KMS-11 (cell line): ENCODE measurements around the gene IRF4.

Source experiments
- H2AFZ ChIP-seq: fragments of 200-600 bp; sonication (generic); 2 replicates; pipeline ENCODE4 v1.6.1; 2016; ENCODE audit warnings: antibody characterized with exemption, mixed run types, low read depth
- H3K27ac ChIP-seq: fragments of 200-600 bp; sonication (generic); 2 replicates; pipeline ENCODE4 v1.6.1; 2016; ENCODE audit warnings: mild to moderate bottlenecking, mixed run types
- H3K27me3 ChIP-seq: fragments of 200-600 bp; sonication (generic); 2 replicates; pipeline ENCODE4 v1.6.1; 2017; ENCODE audit warnings: mild to moderate bottlenecking, low read depth, mixed run types, moderate library complexity; ENCODE audit not compliant: insufficient read depth
- H3K36me3 ChIP-seq: fragments of 200-600 bp; sonication (generic); 2 replicates; pipeline ENCODE4 v1.6.1; 2017; ENCODE audit warnings: mild to moderate bottlenecking, mixed run types; ENCODE audit not compliant: insufficient read depth
- H3K4me1 ChIP-seq: fragments of 200-600 bp; sonication (generic); 2 replicates; pipeline ENCODE4 v1.6.1; 2016; ENCODE audit warnings: mild to moderate bottlenecking, low read depth, mixed run types; ENCODE audit not compliant: poor library complexity, severe bottlenecking
- H3K4me2 ChIP-seq: fragments of 200-600 bp; sonication (generic); 2 replicates; pipeline ENCODE4 v1.7.0; 2016; ENCODE audit warnings: mild to moderate bottlenecking, mixed run types
- H3K4me3 ChIP-seq: fragments of 200-600 bp; sonication (generic); IDR thresholded peaks from 2 replicates; pipeline ENCODE4 v1.6.1; 2017; ENCODE audit warnings: low read depth, low read length, mixed read lengths; ENCODE audit not compliant: insufficient read depth
- H3K79me2 ChIP-seq: fragments of 200-600 bp; sonication (generic); 2 replicates; pipeline ENCODE4 v1.6.1; 2016; ENCODE audit warnings: low read depth, mixed run types; ENCODE audit not compliant: insufficient read depth
- H3K9ac ChIP-seq: fragments of 200-600 bp; sonication (generic); 2 replicates; pipeline ENCODE4 v1.6.1; 2016; ENCODE audit warnings: mild to moderate bottlenecking, mixed run types
- H4K20me1 ChIP-seq: fragments of 200-600 bp; sonication (generic); 2 replicates; pipeline ENCODE4 v1.6.1; 2016; ENCODE audit warnings: mild to moderate bottlenecking, mixed run types; ENCODE audit not compliant: insufficient read depth
- CTCF ChIP-seq: fragments of 200-600 bp; sonication (generic); conservative IDR thresholded peaks from 2 replicates; pipeline ENCODE4 v1.6.1; 2017; ENCODE audit warnings: low read depth, mild to moderate bottlenecking, antibody characterized with exemption, low read length, moderate library complexity, mixed read lengths

IRF4 gene

GRCh38 chr6:434051-434705, 42.6 kb downstream of the IRF4 start:
- Histone ChIP-seq H3K4me3 (no peak overlapping the region), H3K27ac (no peak overlapping the region), H2AFZ (peak overlapping the region; percentile 28; the same call in 1 of the 2 replicates), H3K4me1 (peaks cover 18% of the 10 kb centered on the region), H3K79me2 (no peaks in the 10 kb centered on the region), H3K9ac (no peak overlapping the region), H3K27me3 (no peaks in the 10 kb centered on the region), H4K20me1 (no peaks in the 10 kb centered on the region), H3K4me2 (peak overlapping the region; percentile 2; the same call in 1 of the 2 replicates), H3K36me3 (no peaks in the 10 kb centered on the region)
- no peak for TF ChIP-seq CTCF

- Histone ChIP-seq H3K27me3 (no peaks in the 10 kb centered on the region), H3K4me2 (peak overlapping the region; percentile 2; the same call in 1 of the 2 replicates), H3K27ac (no peak overlapping the region), H3K79me2 (no peaks in the 10 kb centered on the region), H3K4me3 (no peak overlapping the region), H3K36me3 (no peaks in the 10 kb centered on the region), H3K4me1 (peaks cover 11% of the 10 kb centered on the region), H2AFZ (no peak overlapping the region), H3K9ac (no peak overlapping the region), H4K20me1 (no peaks in the 10 kb centered on the region)
- TF ChIP-seq CTCF: no peak
These were observed 44.1 kb downstream of the IRF4 start for GRCh38 chr6:435441-436307.

- Histone ChIP-seq H3K4me3 (no peak overlapping the region), H3K4me2 (no peak overlapping the region), H3K27ac (no peak overlapping the region), H4K20me1 (no peaks in the 10 kb centered on the region), H3K36me3 (no peaks in the 10 kb centered on the region), H3K27me3 (no peaks in the 10 kb centered on the region), H3K4me1 (peaks cover 11% of the 10 kb centered on the region), H3K9ac (no peak overlapping the region), H3K79me2 (no peaks in the 10 kb centered on the region), H2AFZ (no peak overlapping the region)
- TF ChIP-seq CTCF: no peak
These were observed 44.9 kb downstream of the IRF4 start for GRCh38 chr6:436308-437036.

- no peak overlapping the region for H2AFZ ChIP-seq
- no peaks in the 10 kb centered on the region for H3K79me2 ChIP-seq
- peaks cover 11% of the 10 kb centered on the region for H3K4me1 ChIP-seq
- no peaks in the 10 kb centered on the region for H4K20me1 ChIP-seq
- no peak overlapping the region for H3K9ac ChIP-seq
- H3K27me3 ChIP-seq: no peaks in the 10 kb centered on the region
- H3K4me3 ChIP-seq: no peak overlapping the region
- no peak overlapping the region for H3K4me2 ChIP-seq
- H3K27ac ChIP-seq: no peak overlapping the region
- TF ChIP-seq CTCF: no peak
- no peaks in the 10 kb centered on the region for H3K36me3 ChIP-seq
These were observed 45.5 kb downstream of the IRF4 start for GRCh38 chr6:437037-437392.
